HL-60 (cell line): ENCODE measurements around the gene APOE.

Source experiments
- DNase-seq, 2 experiments: peaks; one replicate each; pipeline ENCODE4 v3.0.0-alpha.2; 2010 to 2020; ENCODE audit warnings: low read depth in 1 of 2, low spot score in 1 of 2
- H3K27ac ChIP-seq: fragments of 250-450 bp; sonication (Bioruptor Pico); replicated peaks from 2 replicates; pipeline ENCODE4 v1.5.1; 2020; ENCODE audit warnings: mild to moderate bottlenecking, moderate library complexity
- H3K27me3 ChIP-seq: fragments of 250-450 bp; sonication (Bioruptor Pico); 2 replicates; pipeline ENCODE4 v1.5.1; 2021; ENCODE audit warnings: mild to moderate bottlenecking, moderate library complexity; ENCODE audit not compliant: insufficient read depth, poor library complexity, severe bottlenecking
- H3K4me3 ChIP-seq: replicated peaks from 2 replicates; pipeline ENCODE4 v1.5.1; 2011; ENCODE audit warnings: mild to moderate bottlenecking, control low read depth, low read length; ENCODE audit not compliant: insufficient read depth
- GABPA ChIP-seq: IDR thresholded peaks from 2 replicates; pipeline ENCODE4 v1.6.1; 2012; ENCODE audit warnings: low read depth
- POLR2AphosphoS5 ChIP-seq: IDR thresholded peaks from 2 replicates; pipeline ENCODE4 v1.6.1; 2012; ENCODE audit warnings: low read depth
- SPI1 ChIP-seq: IDR thresholded peaks from 2 replicates; pipeline ENCODE4 v1.6.1; 2012; ENCODE audit warnings: low read depth, mild to moderate bottlenecking, borderline replicate concordance
- TF ChIP-seq, protein P1 (sequence below): IDR thresholded peaks from 2 replicates; pipeline ENCODE4 v1.6.1; 2012; ENCODE audit warnings: low read depth; ENCODE audit not compliant: insufficient replicate concordance
- TF ChIP-seq, protein P2 (sequence below): IDR thresholded peaks from one replicate; pipeline ENCODE4 v1.5.1; 2011; ENCODE audit warnings: low read length, control low read depth, inconsistent platforms; ENCODE audit not compliant: insufficient read depth

Gene APOE

DNA sequence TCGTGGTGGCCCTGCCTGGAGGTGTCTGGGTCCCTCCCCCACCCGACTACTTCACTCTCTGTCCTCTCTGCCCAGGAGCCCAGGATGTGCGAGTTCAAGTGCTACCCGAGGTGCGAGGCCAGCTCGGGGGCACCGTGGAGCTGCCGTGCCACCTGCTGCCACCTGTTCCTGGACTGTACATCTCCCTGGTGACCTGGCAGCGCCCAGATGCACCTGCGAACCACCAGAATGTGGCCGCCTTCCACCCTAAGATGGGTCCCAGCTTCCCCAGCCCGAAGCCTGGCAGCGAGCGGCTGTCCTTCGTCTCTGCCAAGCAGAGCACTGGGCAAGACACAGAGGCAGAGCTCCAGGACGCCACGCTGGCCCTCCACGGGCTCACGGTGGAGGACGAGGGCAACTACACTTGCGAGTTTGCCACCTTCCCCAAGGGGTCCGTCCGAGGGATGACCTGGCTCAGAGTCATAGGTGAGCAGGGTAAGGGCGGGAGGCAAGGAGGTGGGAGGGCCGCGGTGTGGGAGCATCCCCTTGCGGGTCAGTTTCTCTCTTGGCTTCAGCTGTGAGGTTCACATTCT lies 40.3 kb upstream of the APOE start:
- no peaks in the 10 kb centered on the region for H3K27me3 ChIP-seq
- H3K27ac ChIP-seq: no peak overlapping the region
- no peak for DNase-seq
- TF ChIP-seq, protein P1, sequence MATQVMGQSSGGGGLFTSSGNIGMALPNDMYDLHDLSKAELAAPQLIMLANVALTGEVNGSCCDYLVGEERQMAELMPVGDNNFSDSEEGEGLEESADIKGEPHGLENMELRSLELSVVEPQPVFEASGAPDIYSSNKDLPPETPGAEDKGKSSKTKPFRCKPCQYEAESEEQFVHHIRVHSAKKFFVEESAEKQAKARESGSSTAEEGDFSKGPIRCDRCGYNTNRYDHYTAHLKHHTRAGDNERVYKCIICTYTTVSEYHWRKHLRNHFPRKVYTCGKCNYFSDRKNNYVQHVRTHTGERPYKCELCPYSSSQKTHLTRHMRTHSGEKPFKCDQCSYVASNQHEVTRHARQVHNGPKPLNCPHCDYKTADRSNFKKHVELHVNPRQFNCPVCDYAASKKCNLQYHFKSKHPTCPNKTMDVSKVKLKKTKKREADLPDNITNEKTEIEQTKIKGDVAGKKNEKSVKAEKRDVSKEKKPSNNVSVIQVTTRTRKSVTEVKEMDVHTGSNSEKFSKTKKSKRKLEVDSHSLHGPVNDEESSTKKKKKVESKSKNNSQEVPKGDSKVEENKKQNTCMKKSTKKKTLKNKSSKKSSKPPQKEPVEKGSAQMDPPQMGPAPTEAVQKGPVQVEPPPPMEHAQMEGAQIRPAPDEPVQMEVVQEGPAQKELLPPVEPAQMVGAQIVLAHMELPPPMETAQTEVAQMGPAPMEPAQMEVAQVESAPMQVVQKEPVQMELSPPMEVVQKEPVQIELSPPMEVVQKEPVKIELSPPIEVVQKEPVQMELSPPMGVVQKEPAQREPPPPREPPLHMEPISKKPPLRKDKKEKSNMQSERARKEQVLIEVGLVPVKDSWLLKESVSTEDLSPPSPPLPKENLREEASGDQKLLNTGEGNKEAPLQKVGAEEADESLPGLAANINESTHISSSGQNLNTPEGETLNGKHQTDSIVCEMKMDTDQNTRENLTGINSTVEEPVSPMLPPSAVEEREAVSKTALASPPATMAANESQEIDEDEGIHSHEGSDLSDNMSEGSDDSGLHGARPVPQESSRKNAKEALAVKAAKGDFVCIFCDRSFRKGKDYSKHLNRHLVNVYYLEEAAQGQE: no peak
- TF ChIP-seq, protein P2, sequence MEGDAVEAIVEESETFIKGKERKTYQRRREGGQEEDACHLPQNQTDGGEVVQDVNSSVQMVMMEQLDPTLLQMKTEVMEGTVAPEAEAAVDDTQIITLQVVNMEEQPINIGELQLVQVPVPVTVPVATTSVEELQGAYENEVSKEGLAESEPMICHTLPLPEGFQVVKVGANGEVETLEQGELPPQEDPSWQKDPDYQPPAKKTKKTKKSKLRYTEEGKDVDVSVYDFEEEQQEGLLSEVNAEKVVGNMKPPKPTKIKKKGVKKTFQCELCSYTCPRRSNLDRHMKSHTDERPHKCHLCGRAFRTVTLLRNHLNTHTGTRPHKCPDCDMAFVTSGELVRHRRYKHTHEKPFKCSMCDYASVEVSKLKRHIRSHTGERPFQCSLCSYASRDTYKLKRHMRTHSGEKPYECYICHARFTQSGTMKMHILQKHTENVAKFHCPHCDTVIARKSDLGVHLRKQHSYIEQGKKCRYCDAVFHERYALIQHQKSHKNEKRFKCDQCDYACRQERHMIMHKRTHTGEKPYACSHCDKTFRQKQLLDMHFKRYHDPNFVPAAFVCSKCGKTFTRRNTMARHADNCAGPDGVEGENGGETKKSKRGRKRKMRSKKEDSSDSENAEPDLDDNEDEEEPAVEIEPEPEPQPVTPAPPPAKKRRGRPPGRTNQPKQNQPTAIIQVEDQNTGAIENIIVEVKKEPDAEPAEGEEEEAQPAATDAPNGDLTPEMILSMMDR: no peak
- TF ChIP-seq SPI1: no peak
- H3K4me3 ChIP-seq: no peak overlapping the region

DNA sequence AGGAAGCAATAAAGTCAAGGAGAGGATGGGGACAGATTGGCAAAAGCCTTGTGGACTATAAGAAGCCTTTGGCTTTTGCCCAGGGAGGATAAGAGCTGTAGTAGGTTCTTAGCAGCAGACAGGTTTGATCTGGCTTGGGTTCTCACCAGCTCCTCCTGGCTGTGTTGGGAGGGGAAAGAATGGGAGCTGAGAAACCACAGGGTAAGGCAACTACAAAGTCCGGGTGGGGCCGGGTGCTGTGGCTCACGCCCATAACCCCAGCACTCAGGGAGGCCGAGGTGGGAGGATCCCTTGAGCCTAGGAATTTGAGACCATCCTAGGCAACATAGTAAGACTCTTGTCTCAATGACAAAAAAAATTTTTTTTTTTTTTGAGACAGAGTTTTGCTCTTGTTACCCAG lies 38.9 kb upstream of the APOE start:
- DNase-seq: no peak
- Histone ChIP-seq H3K27me3 (no peaks in the 10 kb centered on the region), H3K27ac (no peak overlapping the region), H3K4me3 (no peak overlapping the region)
- TF ChIP-seq GABPA (no peak), SPI1 (no peak), POLR2AphosphoS5 (no peak)
- TF ChIP-seq, protein P2: no peak
- TF ChIP-seq, protein P1: no peak

DNA sequence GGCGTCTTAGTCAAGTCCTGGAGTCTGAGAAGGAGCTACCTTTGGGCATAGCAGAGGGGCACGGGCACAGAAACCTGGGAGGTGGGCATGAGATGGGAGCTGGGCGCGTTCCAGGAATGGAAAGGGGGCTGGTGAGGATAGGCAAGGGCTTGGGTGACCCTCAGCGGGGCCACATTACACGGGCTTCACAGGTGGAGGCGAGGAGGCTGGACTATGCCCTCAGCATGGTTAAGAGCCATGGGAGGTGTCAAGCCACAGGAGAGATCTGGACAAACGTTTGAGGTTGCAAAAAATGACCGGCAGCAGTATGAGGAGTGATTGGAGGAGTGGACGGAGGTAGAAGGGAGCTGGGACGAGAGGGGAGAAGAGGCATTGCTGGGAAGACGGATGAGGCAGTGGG lies 38.0 kb upstream of the APOE start:
- H3K4me3 ChIP-seq: no peak overlapping the region
- H3K27ac ChIP-seq: no peak overlapping the region
- no peaks in the 10 kb centered on the region for H3K27me3 ChIP-seq
- DNase-seq: no peak
- TF ChIP-seq SPI1 (no peak), POLR2AphosphoS5 (no peak), GABPA (no peak)
- TF ChIP-seq, protein P2: no peak
- TF ChIP-seq, protein P1: no peak
